Erythroblast (primary cell): Measurements from ENCODE around the gene MAST3.

ENCODE experiments used
- GATA1 ChIP-seq: IDR thresholded peaks from 2 replicates; pipeline ENCODE4 v1.6.1; 2011; ENCODE audit warnings: low read depth, mild to moderate bottlenecking, control low read depth, low read length, moderate library complexity
- POLR2A ChIP-seq: IDR thresholded peaks from 2 replicates; pipeline ENCODE4 v1.6.1; 2011; ENCODE audit warnings: mild to moderate bottlenecking, low read length

DNA sequence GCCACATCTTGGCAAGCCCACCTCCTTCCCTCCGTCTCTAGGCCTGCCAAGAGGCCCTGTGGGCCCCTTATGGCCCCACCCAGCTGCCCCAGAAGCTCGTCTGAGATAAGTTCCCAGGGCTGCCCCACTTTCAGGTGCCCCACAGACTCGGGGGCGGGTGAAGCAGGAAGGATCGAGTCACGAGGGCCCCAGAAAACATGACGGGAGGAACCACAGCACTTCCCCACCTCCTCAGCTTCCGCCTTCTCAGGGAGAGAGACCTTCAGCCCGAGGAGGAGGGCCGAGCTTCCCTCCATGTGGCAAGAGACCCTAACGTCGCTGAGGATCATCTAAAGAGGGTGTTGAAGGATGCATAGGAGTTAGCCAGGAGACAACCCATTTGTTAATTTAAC lies 6.4 kb upstream of the MAST3 start:
- TF ChIP-seq POLR2A (peak; percentile 72), GATA1 (no peak)
